ENCODE data around the gene DNASE1L2. TPM values are rescaled to one million over a fixed set of nuclear protein-coding genes. Genes with fewer than 3 reads are reported as not detected.
A peak's percentile ranks its signal among the peaks of the same experiment; 100 is the strongest.

The DNASE1L2 gene
- total and polyA plus RNA-seq, 2 donors (not counting 1 experiment from before 2014, with no cell fraction given): 0.34 to 0.99 TPM

- Histone ChIP-seq H3K4me3 (replicated peaks in 1 of 4; ENCODE audit: control extremely low read depth in 1 of 4, insufficient read depth in 1 of 4, low read depth in 3 of 4, low read length in 4 of 4) (no peak within 1 kb of the TSS), H2AFZ (ENCODE audit: low read length) (no peak within 1 kb of the TSS), H3K27me3 (ENCODE audit: control insufficient read depth, insufficient read depth, low read length) (no peaks in the 10 kb centered on the region), H3K4me2 (ENCODE audit: extremely low read depth, insufficient read depth, low read length) (no peak within 1 kb of the TSS), H3K4me1 (ENCODE audit: control insufficient read depth, extremely low read depth, insufficient read depth, low read length) (peaks cover 9% of the 10 kb centered on the region), H3K36me3 (ENCODE audit: control insufficient read depth, insufficient read depth, low read length) (peaks cover 27% of the 10 kb centered on the region), H3K9me3 (ENCODE audit: control insufficient read depth, insufficient read depth, low read depth, low read length) (no peaks in the 10 kb centered on the region), H4K20me1 (ENCODE audit: control insufficient read depth, extremely low read depth, insufficient read depth, low read length) (no peaks in the 10 kb centered on the region), H3K79me2 (ENCODE audit: control insufficient read depth, insufficient read depth, low read length) (peaks cover 25% of the 10 kb centered on the region), H3K27ac (ENCODE audit: insufficient read depth, low read length) (no peak within 1 kb of the TSS), H3K9ac (ENCODE audit: insufficient read depth, low read length) (no peak within 1 kb of the TSS)
- DNase-seq (ENCODE audit: low read depth in 2 of 2): peak; percentile 20
- TF ChIP-seq EZH2 (IDR thresholded peaks at IDR 0.05; ENCODE audit: low read length, missing control alignments) (no peak), CTCF (conservative IDR thresholded peaks at IDR 0.05 in 1 of 2, IDR thresholded peaks at IDR 0.05 in 1 of 2; ENCODE audit: low read depth in 1 of 2, low read length in 2 of 2) (no peak)
These were observed 25.6 kb upstream of the DNASE1L2 start, which contains the start of gene BRICD5 for GRCh38 chr16:2210386-2211365. BRICD5 (minus strand) TSS chr16:2210863; CDS start chr16:2210833, 30 bp downstream.

- Histone ChIP-seq H2AFZ (ENCODE audit: low read length) (no peak overlapping the region), H3K9ac (ENCODE audit: insufficient read depth, low read length) (no peak overlapping the region), H3K27ac (ENCODE audit: insufficient read depth, low read length) (no peak overlapping the region), H3K9me3 (ENCODE audit: control insufficient read depth, insufficient read depth, low read depth, low read length) (no peaks in the 10 kb centered on the region), H3K4me3 (replicated peaks in 1 of 4; ENCODE audit: control extremely low read depth in 1 of 4, insufficient read depth in 1 of 4, low read depth in 3 of 4, low read length in 4 of 4) (no peak overlapping the region), H3K79me2 (ENCODE audit: control insufficient read depth, insufficient read depth, low read length) (peaks cover 18% of the 10 kb centered on the region), H3K4me2 (ENCODE audit: extremely low read depth, insufficient read depth, low read length) (no peak overlapping the region), H3K36me3 (ENCODE audit: control insufficient read depth, insufficient read depth, low read length) (peaks cover 23% of the 10 kb centered on the region), H3K27me3 (ENCODE audit: control insufficient read depth, insufficient read depth, low read length) (no peaks in the 10 kb centered on the region), H3K4me1 (ENCODE audit: control insufficient read depth, extremely low read depth, insufficient read depth, low read length) (peaks cover 7% of the 10 kb centered on the region), H4K20me1 (ENCODE audit: control insufficient read depth, extremely low read depth, insufficient read depth, low read length) (no peaks in the 10 kb centered on the region)
- no peak for DNase-seq (ENCODE audit: low read depth in 2 of 2)
- TF ChIP-seq EZH2 (IDR thresholded peaks at IDR 0.05; ENCODE audit: low read length, missing control alignments) (no peak), CTCF (conservative IDR thresholded peaks at IDR 0.05 in 1 of 2, IDR thresholded peaks at IDR 0.05 in 1 of 2; ENCODE audit: low read depth in 1 of 2, low read length in 2 of 2) (no peak)
These were observed 24.3 kb upstream of the DNASE1L2 start for GRCh38 chr16:2211923-2212347.

Data from fibroblast of lung (primary cell).